Measurements from ENCODE around the gene CTTNBP2NL.

GRCh38 chr1:112446411-112446810 lies 50.4 kb downstream of the CTTNBP2NL start:
- TF ChIP-seq, protein P1, sequence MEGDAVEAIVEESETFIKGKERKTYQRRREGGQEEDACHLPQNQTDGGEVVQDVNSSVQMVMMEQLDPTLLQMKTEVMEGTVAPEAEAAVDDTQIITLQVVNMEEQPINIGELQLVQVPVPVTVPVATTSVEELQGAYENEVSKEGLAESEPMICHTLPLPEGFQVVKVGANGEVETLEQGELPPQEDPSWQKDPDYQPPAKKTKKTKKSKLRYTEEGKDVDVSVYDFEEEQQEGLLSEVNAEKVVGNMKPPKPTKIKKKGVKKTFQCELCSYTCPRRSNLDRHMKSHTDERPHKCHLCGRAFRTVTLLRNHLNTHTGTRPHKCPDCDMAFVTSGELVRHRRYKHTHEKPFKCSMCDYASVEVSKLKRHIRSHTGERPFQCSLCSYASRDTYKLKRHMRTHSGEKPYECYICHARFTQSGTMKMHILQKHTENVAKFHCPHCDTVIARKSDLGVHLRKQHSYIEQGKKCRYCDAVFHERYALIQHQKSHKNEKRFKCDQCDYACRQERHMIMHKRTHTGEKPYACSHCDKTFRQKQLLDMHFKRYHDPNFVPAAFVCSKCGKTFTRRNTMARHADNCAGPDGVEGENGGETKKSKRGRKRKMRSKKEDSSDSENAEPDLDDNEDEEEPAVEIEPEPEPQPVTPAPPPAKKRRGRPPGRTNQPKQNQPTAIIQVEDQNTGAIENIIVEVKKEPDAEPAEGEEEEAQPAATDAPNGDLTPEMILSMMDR (IDR thresholded peaks at IDR 0.05) = no peak
- TF ChIP-seq POLR2A (IDR thresholded peaks at IDR 0.05) (no peak), EP300 (IDR thresholded peaks at IDR 0.05) (no peak)

All from upper lobe of left lung (tissue), 4 donors.